Measurements from ENCODE around the gene CNPPD1. TPM values are rescaled to one million over a fixed set of nuclear protein-coding genes. Genes with fewer than 3 reads are reported as not detected.

Gene CNPPD1
- total and polyA plus RNA-seq, 2 of the 8 experiments (the other 6 are each of a cell fraction or from before 2014, with no cell fraction given): 32.9 to 35.9 TPM

DNA sequence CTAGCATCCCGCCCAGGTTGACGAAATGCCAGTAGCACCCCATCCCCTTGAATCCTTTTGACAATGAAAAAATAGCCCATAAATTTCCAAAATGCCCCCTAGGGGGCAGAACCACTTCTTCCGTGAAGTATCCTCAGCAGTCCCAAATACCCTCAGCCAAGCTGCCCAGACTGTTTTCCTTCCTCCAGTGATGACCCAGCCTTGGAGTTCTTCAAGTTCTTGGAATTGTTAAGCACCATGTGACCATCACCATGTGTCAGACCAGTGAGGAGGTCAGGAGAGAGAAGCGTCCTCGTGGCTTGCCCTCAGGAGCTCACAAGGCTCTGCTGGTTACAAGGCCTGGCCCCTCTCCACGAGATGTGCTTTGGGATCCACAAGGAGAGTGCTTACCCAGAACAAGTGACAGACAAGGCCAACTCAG, 5.5 kb downstream of the CNPPD1 start:
- H3K18ac ChIP-seq (ENCODE audit: extremely low read depth, low read length): no peak overlapping the region
- WGBS, 2 experiments (ENCODE audit: extremely low coverage in 1 of 2, insufficient coverage in 1 of 2, insufficient read length in 1 of 2, insufficient replicate concordance in 2 of 2, low coverage in 1 of 2, low lambda C conversion rate in 2 of 2, missing lambda C conversion rate in 1 of 2): 63% methylated on average over 6 of the region's 6 CpGs; no CpG with 5 or more reads in 1 of the 2 experiments
- H2AFZ ChIP-seq (ENCODE audit: low read length): no peak overlapping the region
- H2BK15ac ChIP-seq (ENCODE audit: low read length): no peak overlapping the region
- H3K4me1 ChIP-seq (replicated peaks in 1 of 4; ENCODE audit: control insufficient read depth in 3 of 4, insufficient read depth in 4 of 4, low read length in 3 of 4): peaks cover 0 to 7% (median 2%) of the 10 kb centered on the region in 4 experiments; a peak in 2 of 7 replicates
- H3K4ac ChIP-seq (replicated peaks; ENCODE audit: insufficient read length, low read depth, low read length): no peak overlapping the region
- no peak overlapping the region for H2AK5ac ChIP-seq (ENCODE audit: low read depth, low read length)
- H3K79me2 ChIP-seq (ENCODE audit: control insufficient read depth in 1 of 2, insufficient read depth in 2 of 2, low read length in 2 of 2): no peaks in the 10 kb centered on the region
- no peak overlapping the region for H3K23ac ChIP-seq (ENCODE audit: insufficient read length)
- H3K14ac ChIP-seq (ENCODE audit: insufficient read length): no peak overlapping the region
- no peak overlapping the region for H3K4me3 ChIP-seq (ENCODE audit: extremely low read depth in 1 of 4, insufficient read depth in 2 of 4, low read depth in 3 of 4, low read length in 4 of 4)
- H3K56ac ChIP-seq (replicated peaks; ENCODE audit: insufficient read length, low read depth, low read length): no peak overlapping the region
- no peak overlapping the region for H3K9ac ChIP-seq (replicated peaks in 1 of 4; ENCODE audit: extremely low read depth in 1 of 4, low read depth in 3 of 4, low read length in 3 of 4)
- peaks cover 0 to 1% of the 10 kb centered on the region in 2 experiments for H4K20me1 ChIP-seq (replicated peaks in 1 of 2; ENCODE audit: control insufficient read depth in 1 of 2, insufficient read depth in 2 of 2, low read length in 2 of 2)
- H3K9me3 ChIP-seq (ENCODE audit: insufficient read depth in 2 of 2, low read depth in 1 of 2, low read length in 1 of 2): no peaks in the 10 kb centered on the region
- no peak overlapping the region for H3K27ac ChIP-seq (ENCODE audit: low read depth, low read length)
- no peak overlapping the region for H2BK120ac ChIP-seq (replicated peaks; ENCODE audit: low read depth, low read length)
- H4K5ac ChIP-seq (ENCODE audit: insufficient read length, low read depth, low read length): no peak overlapping the region
- H2BK20ac ChIP-seq (ENCODE audit: low read length): no peak overlapping the region
- H3K23me2 ChIP-seq (ENCODE audit: low read depth, low read length): peaks cover 3% of the 10 kb centered on the region; the same call in 1 of the 2 replicates
- H4K8ac ChIP-seq (ENCODE audit: extremely low read depth, insufficient read depth, low read length): no peak overlapping the region
- ChIA-PET CTCF (ENCODE audit: partially characterized antibody) (interaction anchor here (0.6 to 8.3 kb wide), 27 partner anchors 9 to 319 kb away, joined by 3 to 71 read pairs (median 4); partner anchors contain the start of genes ANKZF1, ATG9A, NHEJ1 and ZFAND2B), POLR2A (ENCODE audit: partially characterized antibody) (interaction anchor here (1.6 to 2.5 kb wide), 3 partner anchors 35 to 48 kb away, joined by 6 to 7 read pairs (median 6); partner anchors contain the start of genes ABCB6 and ZFAND2B)
- H3K79me1 ChIP-seq (ENCODE audit: low read depth, low read length): no peaks in the 10 kb centered on the region
- DNase-seq (ENCODE audit: low read depth in 1 of 2, low spot score in 2 of 2): peak in 1 of 2 experiments; percentile 58
- FAIRE-seq: peak; percentile 65
- H4K91ac ChIP-seq (replicated peaks; ENCODE audit: insufficient read length, low read length): no peak overlapping the region
- no peak overlapping the region for H3K4me2 ChIP-seq (ENCODE audit: insufficient read depth in 1 of 2, low read depth in 2 of 2, low read length in 2 of 2)
- no peak overlapping the region for H2BK5ac ChIP-seq (ENCODE audit: low read depth, low read length)
- no peaks in the 10 kb centered on the region for H3K27me3 ChIP-seq (replicated peaks in 1 of 4; ENCODE audit: control insufficient read depth in 3 of 4, extremely low read depth in 1 of 4, insufficient read depth in 3 of 4, low read length in 3 of 4)
- H3K36me3 ChIP-seq (ENCODE audit: control insufficient read depth in 2 of 4, insufficient read depth in 4 of 4, low read length in 3 of 4): peaks cover 0 to 7% (median 3%) of the 10 kb centered on the region in 4 experiments; a peak in 2 of 8 replicates
- no peak overlapping the region for H2BK12ac ChIP-seq (ENCODE audit: low read depth, low read length)
- TF ChIP-seq RFX5 (IDR thresholded peaks at IDR 0.05; ENCODE audit: borderline replicate concordance, low read depth, low read length) (no peak), SIN3A (conservative IDR thresholded peaks at IDR 0.05 in 1 of 2, IDR thresholded peaks at IDR 0.05 in 1 of 2; ENCODE audit: low read depth in 1 of 2, low read length in 2 of 2) (peak in 1 of 2 experiments; percentile 34; a peak in 1 of 4 replicates), RAD21 (IDR thresholded peaks at IDR 0.05 in 1 of 2, conservative IDR thresholded peaks at IDR 0.05 in 1 of 2; ENCODE audit: low read depth in 2 of 2, low read length in 2 of 2) (peak; percentile 47 to 57), KDM4A (IDR thresholded peaks at IDR 0.05; ENCODE audit: low read depth, low read length, severe bottlenecking) (no peak), CTBP2 (IDR thresholded peaks at IDR 0.05; ENCODE audit: borderline replicate concordance, insufficient read depth, insufficient read length, low read length) (no peak)
- TF ChIP-seq, protein P1, sequence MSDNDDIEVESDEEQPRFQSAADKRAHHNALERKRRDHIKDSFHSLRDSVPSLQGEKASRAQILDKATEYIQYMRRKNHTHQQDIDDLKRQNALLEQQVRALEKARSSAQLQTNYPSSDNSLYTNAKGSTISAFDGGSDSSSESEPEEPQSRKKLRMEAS (IDR thresholded peaks at IDR 0.05): 0 out of 2 replicates have a peak, but pooled peaks have one; percentile 31
- TF ChIP-seq, protein P2, sequence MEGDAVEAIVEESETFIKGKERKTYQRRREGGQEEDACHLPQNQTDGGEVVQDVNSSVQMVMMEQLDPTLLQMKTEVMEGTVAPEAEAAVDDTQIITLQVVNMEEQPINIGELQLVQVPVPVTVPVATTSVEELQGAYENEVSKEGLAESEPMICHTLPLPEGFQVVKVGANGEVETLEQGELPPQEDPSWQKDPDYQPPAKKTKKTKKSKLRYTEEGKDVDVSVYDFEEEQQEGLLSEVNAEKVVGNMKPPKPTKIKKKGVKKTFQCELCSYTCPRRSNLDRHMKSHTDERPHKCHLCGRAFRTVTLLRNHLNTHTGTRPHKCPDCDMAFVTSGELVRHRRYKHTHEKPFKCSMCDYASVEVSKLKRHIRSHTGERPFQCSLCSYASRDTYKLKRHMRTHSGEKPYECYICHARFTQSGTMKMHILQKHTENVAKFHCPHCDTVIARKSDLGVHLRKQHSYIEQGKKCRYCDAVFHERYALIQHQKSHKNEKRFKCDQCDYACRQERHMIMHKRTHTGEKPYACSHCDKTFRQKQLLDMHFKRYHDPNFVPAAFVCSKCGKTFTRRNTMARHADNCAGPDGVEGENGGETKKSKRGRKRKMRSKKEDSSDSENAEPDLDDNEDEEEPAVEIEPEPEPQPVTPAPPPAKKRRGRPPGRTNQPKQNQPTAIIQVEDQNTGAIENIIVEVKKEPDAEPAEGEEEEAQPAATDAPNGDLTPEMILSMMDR (IDR thresholded peaks at IDR 0.05; ENCODE audit: control extremely low read depth in 1 of 3, insufficient read depth in 1 of 3, low read depth in 1 of 3, low read length in 3 of 3): peak; percentile 19 to 62 (median 58)

Measured in H1 (cell line).